PC-3 (cell line): Measurements from ENCODE around the gene DLGAP1. TPM values are rescaled to one million over a fixed set of nuclear protein-coding genes. Genes with fewer than 3 reads are reported as not detected.

ENCODE experiments used
- ATAC-seq: fragments of 200-7000 bp; cut with Tn5 transposase; 2 replicates; pipeline ENCODE4 v1.9.1; 2020; ENCODE audit warnings: mild to moderate bottlenecking, moderate library complexity
- BruUV-seq: library from RNA; stranded (reverse); fragments of 400-500 nt; replicated peaks from 2 replicates; lab custom pipeline; 2021; lab: Mats Ljungman, UMichigan
- CTCF ChIA-PET: fragments of 300-600 bp; sonication (Branson Sonifier 250); formaldehyde crosslinking; loops from one replicate; lab custom pipeline; 2022; ENCODE audit warnings: antibody characterized with exemption; lab: Charles Lee
- POLR2A ChIA-PET: fragments of 300-600 bp; sonication (Branson Sonifier 250); formaldehyde crosslinking; loops from one replicate; lab custom pipeline; 2022; ENCODE audit warnings: antibody characterized with exemption; ENCODE audit not compliant: unreplicated experiment; lab: Charles Lee
- DNase-seq: peaks from one replicate; pipeline ENCODE4 v3.0.0-alpha.2; 2015
- H2AFZ ChIP-seq: fragments of 300-600 bp; sonication (generic); 2 replicates; pipeline ENCODE4 v1.6.0; 2016; ENCODE audit warnings: antibody characterized with exemption, low read length
- H3F3A ChIP-seq: fragments of 300-600 bp; sonication (generic); one replicate; pipeline ENCODE4 v1.6.0; 2017; ENCODE audit warnings: antibody characterized with exemption, low read length, control low read depth, mild to moderate bottlenecking; ENCODE audit not compliant: unreplicated experiment
- H3K27ac ChIP-seq: fragments of 300-600 bp; sonication (generic); 2 replicates; pipeline ENCODE4 v1.5.1; 2016; ENCODE audit warnings: mild to moderate bottlenecking, low read length
- H3K27me3 ChIP-seq: fragments of 300-600 bp; sonication (generic); 2 replicates; pipeline ENCODE4 v1.6.1; 2016; ENCODE audit warnings: low read length, mixed read lengths
- H3K36me3 ChIP-seq: fragments of 300-600 bp; sonication (generic); 2 replicates; pipeline ENCODE4 v1.6.1; 2016; ENCODE audit warnings: low read depth, mixed run types, low read length, mixed read lengths
- H3K4me1 ChIP-seq: fragments of 300-600 bp; sonication (generic); 2 replicates; pipeline ENCODE4 v1.5.1; 2016; ENCODE audit warnings: low read length; ENCODE audit not compliant: insufficient read depth
- H3K4me2 ChIP-seq: fragments of 300-600 bp; sonication (generic); 2 replicates; pipeline ENCODE4 v1.6.0; 2016; ENCODE audit warnings: low read length
- H3K4me3 ChIP-seq: fragments of 300-600 bp; sonication (generic); 2 replicates; pipeline ENCODE4 v1.5.1; 2016; ENCODE audit warnings: mild to moderate bottlenecking, low read length, mixed read lengths
- H3K79me2 ChIP-seq: fragments of 300-600 bp; sonication (generic); 2 replicates; pipeline ENCODE4 v1.6.1; 2017; ENCODE audit warnings: low read length, mixed read lengths
- H3K9ac ChIP-seq: fragments of 300-600 bp; sonication (generic); 2 replicates; pipeline ENCODE4 v1.6.0; 2016; ENCODE audit warnings: mild to moderate bottlenecking, low read length
- H3K9me2 ChIP-seq: fragments of 300-600 bp; sonication (generic); replicated peaks from 2 replicates; pipeline ENCODE4 v1.6.1; 2016; ENCODE audit warnings: mixed run types, low read length, mixed read lengths
- H3K9me3 ChIP-seq: fragments of 300-600 bp; sonication (generic); 2 replicates; pipeline ENCODE4 v1.6.1; 2016; ENCODE audit warnings: low read length, mixed read lengths
- H4K20me1 ChIP-seq: fragments of 300-600 bp; sonication (generic); 2 replicates; pipeline ENCODE4 v1.6.1; 2016; ENCODE audit warnings: low read length, mixed read lengths
- EZH2 ChIP-seq: fragments of 300-600 bp; sonication (generic); IDR thresholded peaks from one replicate; pipeline ENCODE4 v1.6.1; 2017; ENCODE audit warnings: antibody characterized with exemption, mild to moderate bottlenecking, low read length; ENCODE audit not compliant: unreplicated experiment
- EZH2phosphoT487 ChIP-seq: fragments of 300-600 bp; sonication (generic); IDR thresholded peaks from 2 replicates; pipeline ENCODE4 v1.6.1; 2018; ENCODE audit warnings: mild to moderate bottlenecking, antibody characterized with exemption, low read length, borderline replicate concordance
- intact Hi-C: fragments of 100-400 bp; cut with micrococcal nuclease; formaldehyde crosslinking; loops from 2 replicates; pipeline ENCODE4 v1.9.0; 2023
- total RNA-seq: library from RNA; depleted of rRNA; stranded (reverse); fragments of >200 nt; gene quantifications from 2 replicates; pipeline ENCODE4 v1.2.3, GENCODE V29; 2014
- TF ChIP-seq, protein P1 (sequence below): fragments of 300-600 bp; sonication (generic); conservative IDR thresholded peaks from 2 replicates; pipeline ENCODE4 v1.5.1; 2017; ENCODE audit warnings: antibody characterized with exemption, low read depth, mild to moderate bottlenecking, low read length

The DLGAP1 gene
- total RNA-seq, 1 experiment from 2014 or later: not detected

DNA sequence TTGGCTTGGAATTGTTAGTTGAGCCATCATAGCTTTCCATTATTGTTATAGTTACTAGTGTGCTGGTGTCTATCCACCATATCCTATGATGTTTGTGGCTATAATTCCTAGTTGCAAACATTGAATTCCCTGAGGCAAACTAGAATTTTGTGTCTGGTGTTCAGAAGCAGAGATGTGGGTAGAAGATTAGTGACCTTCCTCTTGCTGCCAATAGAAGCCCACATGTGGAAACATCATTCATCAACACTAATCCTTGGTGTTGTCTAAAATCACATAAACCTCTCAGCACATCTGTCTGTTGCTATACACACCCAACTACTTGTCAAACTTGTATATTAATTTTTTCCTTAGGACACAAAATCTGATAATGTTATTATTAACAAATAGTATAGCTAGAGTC is 631.0 kb downstream of the DLGAP1 start:
- Histone ChIP-seq H4K20me1 (no peaks in the 10 kb centered on the region), H2AFZ (no peak overlapping the region), H3K27me3 (peaks cover 37% of the 10 kb centered on the region), H3K4me2 (no peak overlapping the region), H3K79me2 (no peaks in the 10 kb centered on the region), H3K36me3 (no peaks in the 10 kb centered on the region), H3K4me1 (no peaks in the 10 kb centered on the region), H3K9me3 (no peaks in the 10 kb centered on the region), H3F3A (no peaks in the 10 kb centered on the region), H3K4me3 (no peak overlapping the region), H3K9me2 (no peaks in the 10 kb centered on the region), H3K9ac (no peak overlapping the region), H3K27ac (no peak overlapping the region)
- ATAC-seq: no peak
- DNase-seq: no peak
- TF ChIP-seq EZH2phosphoT487 (no peak), EZH2 (no peak)
- TF ChIP-seq, protein P1, sequence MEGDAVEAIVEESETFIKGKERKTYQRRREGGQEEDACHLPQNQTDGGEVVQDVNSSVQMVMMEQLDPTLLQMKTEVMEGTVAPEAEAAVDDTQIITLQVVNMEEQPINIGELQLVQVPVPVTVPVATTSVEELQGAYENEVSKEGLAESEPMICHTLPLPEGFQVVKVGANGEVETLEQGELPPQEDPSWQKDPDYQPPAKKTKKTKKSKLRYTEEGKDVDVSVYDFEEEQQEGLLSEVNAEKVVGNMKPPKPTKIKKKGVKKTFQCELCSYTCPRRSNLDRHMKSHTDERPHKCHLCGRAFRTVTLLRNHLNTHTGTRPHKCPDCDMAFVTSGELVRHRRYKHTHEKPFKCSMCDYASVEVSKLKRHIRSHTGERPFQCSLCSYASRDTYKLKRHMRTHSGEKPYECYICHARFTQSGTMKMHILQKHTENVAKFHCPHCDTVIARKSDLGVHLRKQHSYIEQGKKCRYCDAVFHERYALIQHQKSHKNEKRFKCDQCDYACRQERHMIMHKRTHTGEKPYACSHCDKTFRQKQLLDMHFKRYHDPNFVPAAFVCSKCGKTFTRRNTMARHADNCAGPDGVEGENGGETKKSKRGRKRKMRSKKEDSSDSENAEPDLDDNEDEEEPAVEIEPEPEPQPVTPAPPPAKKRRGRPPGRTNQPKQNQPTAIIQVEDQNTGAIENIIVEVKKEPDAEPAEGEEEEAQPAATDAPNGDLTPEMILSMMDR: no peak
- BruUV-seq: no TSS peak
- CTCF ChIA-PET: no interaction called here
- POLR2A ChIA-PET: no interaction called here
- intact Hi-C loops: no loop called here

DNA sequence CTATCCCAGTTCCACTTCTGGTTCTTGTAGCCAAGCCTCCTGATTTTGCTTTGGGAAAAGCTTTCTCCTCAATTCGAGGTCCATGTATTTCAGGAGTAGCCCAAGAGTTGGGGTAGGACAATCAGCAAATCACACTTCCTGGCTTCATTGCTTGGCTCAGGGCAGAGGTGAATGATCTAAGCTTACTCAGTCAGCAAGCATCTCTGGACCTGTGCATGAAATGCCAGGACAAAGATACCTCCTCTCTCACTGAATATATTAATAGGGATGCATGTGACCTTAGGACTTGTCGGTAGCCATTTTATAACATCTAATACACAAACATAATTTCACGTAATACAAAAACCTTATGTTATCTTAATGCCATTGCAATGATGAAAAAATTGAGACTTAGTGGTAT is 632.0 kb downstream of the DLGAP1 start:
- Histone ChIP-seq H3K27me3 (peaks cover 37% of the 10 kb centered on the region), H3K79me2 (no peaks in the 10 kb centered on the region), H3F3A (no peaks in the 10 kb centered on the region), H3K36me3 (no peaks in the 10 kb centered on the region), H3K9ac (no peak overlapping the region), H3K4me1 (no peaks in the 10 kb centered on the region), H3K9me3 (no peaks in the 10 kb centered on the region), H3K27ac (no peak overlapping the region), H3K4me2 (no peak overlapping the region), H2AFZ (no peak overlapping the region), H4K20me1 (no peaks in the 10 kb centered on the region), H3K9me2 (no peaks in the 10 kb centered on the region), H3K4me3 (no peak overlapping the region)
- BruUV-seq: no TSS peak
- ChIA-PET CTCF (no interaction called here), POLR2A (no interaction called here)
- intact Hi-C loops: no loop called here
- DNase-seq: no peak
- TF ChIP-seq, protein P1: no peak
- TF ChIP-seq EZH2phosphoT487 (no peak), EZH2 (no peak)
- no peak for ATAC-seq

DNA sequence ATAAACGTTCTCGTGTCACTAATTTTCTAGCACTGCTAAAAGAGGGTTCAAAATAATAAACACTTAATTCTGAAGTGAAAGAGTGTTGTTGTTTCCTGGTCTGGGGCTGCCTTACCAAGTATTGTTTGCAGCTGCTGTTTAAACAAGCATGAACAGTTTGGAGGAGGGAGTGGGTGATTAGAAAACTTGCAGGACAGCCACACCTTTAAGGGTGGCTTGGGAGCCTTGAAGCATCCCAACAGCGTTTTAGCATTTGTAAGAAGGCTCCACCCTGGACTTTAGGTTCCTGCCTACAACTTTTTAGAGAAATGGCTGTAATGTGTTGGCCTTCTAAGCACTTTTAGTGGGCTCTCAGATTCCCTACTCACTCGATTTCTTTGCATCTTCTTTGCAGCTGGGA is 633.6 kb downstream of the DLGAP1 start:
- intact Hi-C loops: no loop called here
- Histone ChIP-seq H3F3A (no peaks in the 10 kb centered on the region), H4K20me1 (no peaks in the 10 kb centered on the region), H3K9ac (no peak overlapping the region), H3K27ac (no peak overlapping the region), H3K79me2 (no peaks in the 10 kb centered on the region), H3K9me3 (no peaks in the 10 kb centered on the region), H3K9me2 (no peaks in the 10 kb centered on the region), H3K4me3 (no peak overlapping the region), H3K4me2 (no peak overlapping the region), H2AFZ (no peak overlapping the region), H3K36me3 (no peaks in the 10 kb centered on the region), H3K27me3 (peaks cover 37% of the 10 kb centered on the region), H3K4me1 (no peaks in the 10 kb centered on the region)
- DNase-seq (no peak), ATAC-seq (no peak)
- TF ChIP-seq EZH2 (no peak), EZH2phosphoT487 (no peak)
- TF ChIP-seq, protein P1: no peak
- ChIA-PET CTCF (no interaction called here), POLR2A (no interaction called here)
- no TSS peak for BruUV-seq
